HepG2 (cell line): ENCODE results near the gene CCND1. TPM values are rescaled to one million over a fixed set of nuclear protein-coding genes. Genes with fewer than 3 reads are reported as not detected.

Experiments used
- ATF7 ChIP-seq, 2 experiments: fragments of 450-650 bp in 1 of 2; sonication (generic) in 1 of 2; formaldehyde crosslinking in 1 of 2; IDR thresholded peaks; 2 replicates each; pipeline versions ENCODE4 v1.4.0 to v1.6.1; 2016 to 2020; ENCODE audit warnings: antibody characterized with exemption in 1 of 2, mild to moderate bottlenecking in 1 of 2, missing genetic modification reagents in 1 of 2
- FOXJ3 ChIP-seq: sonication (generic); formaldehyde crosslinking; IDR thresholded peaks from 2 replicates; pipeline ENCODE4 v1.4.0; 2020; ENCODE audit warnings: missing genetic modification reagents, mild to moderate bottlenecking, borderline replicate concordance
- HMG20B ChIP-seq: conservative IDR thresholded peaks from 2 replicates; pipeline ENCODE4 v1.6.1; 2016; ENCODE audit warnings: missing genetic modification reagents, missing compliant biosample characterization
- MXD4 ChIP-seq: IDR thresholded peaks from 2 replicates; pipeline ENCODE4 v1.6.1; 2016; ENCODE audit warnings: mild to moderate bottlenecking, missing biosample characterization, missing genetic modification reagents
- NFRKB ChIP-seq: fragments of 450-650 bp; IDR thresholded peaks from 2 replicates; pipeline ENCODE4 v1.6.1; 2017
- RFXAP ChIP-seq: sonication (generic); formaldehyde crosslinking; IDR thresholded peaks from 2 replicates; pipeline ENCODE4 v1.4.0; 2020; ENCODE audit warnings: missing genetic modification reagents, borderline replicate concordance
- SIN3A ChIP-seq: IDR thresholded peaks from 2 replicates; pipeline ENCODE4 v1.6.1; 2011; ENCODE audit warnings: low read depth, mild to moderate bottlenecking, control low read depth, low read length, borderline replicate concordance
- SIX1 ChIP-seq: sonication (generic); formaldehyde crosslinking; IDR thresholded peaks from 2 replicates; pipeline ENCODE4 v1.4.0; 2020; ENCODE audit warnings: missing genetic modification reagents, borderline replicate concordance
- SKI ChIP-seq: fragments of 450-650 bp; IDR thresholded peaks from one replicate; pipeline ENCODE4 v1.6.1; 2018; ENCODE audit warnings: mild to moderate bottlenecking; ENCODE audit not compliant: partially characterized antibody
- ZFP41 ChIP-seq: sonication (generic); formaldehyde crosslinking; IDR thresholded peaks from 2 replicates; pipeline ENCODE4 v1.4.0; 2020; ENCODE audit warnings: mild to moderate bottlenecking, missing genetic modification reagents, borderline replicate concordance
- ZKSCAN8 ChIP-seq: IDR thresholded peaks from 2 replicates; pipeline ENCODE4 v1.6.1; 2016; ENCODE audit warnings: borderline replicate concordance, missing genetic modification reagents, missing compliant biosample characterization
- ZNF143 ChIP-seq: sonication (generic); formaldehyde crosslinking; IDR thresholded peaks from 2 replicates; pipeline ENCODE4 v1.4.0; 2020; ENCODE audit warnings: missing genetic modification reagents
- ZNF329 ChIP-seq: sonication (generic); formaldehyde crosslinking; IDR thresholded peaks from 2 replicates; pipeline ENCODE4 v1.9.0; 2021; ENCODE audit warnings: low read depth, mild to moderate bottlenecking, missing genetic modification reagents
- ZNF350 ChIP-seq: sonication (generic); formaldehyde crosslinking; IDR thresholded peaks from 2 replicates; pipeline ENCODE4 v1.4.0; 2020; ENCODE audit warnings: mild to moderate bottlenecking, low read depth, missing genetic modification reagents, borderline replicate concordance
- ZNF550 ChIP-seq: sonication (generic); formaldehyde crosslinking; IDR thresholded peaks from 2 replicates; pipeline ENCODE4 v1.4.0; 2020; ENCODE audit warnings: mild to moderate bottlenecking, missing genetic modification reagents, borderline replicate concordance
- polyA plus RNA-seq, 8 experiments: library from polyadenylated mRNA; depleted of rRNA in 3 of 8; stranded (reverse) in 7 of 8; unstranded in 1 of 8; fragments of >200 nt; fragmentation: Illumina TruSeq in 4 of 8; extraction: Trizol in 4 of 8; gene quantifications; 2 replicates each; pipeline versions ENCODE4 v1.2.1 to v1.2.3, GENCODE V29; 2011 to 2016; ENCODE audit warnings: low read depth in 4 of 8, missing spikeins in 1 of 8, mixed read lengths in 1 of 8; ENCODE audit not compliant: insufficient read depth in 1 of 8
- total RNA-seq, 5 experiments: library from RNA; depleted of rRNA; stranded (reverse); fragments of >200 nt; fragmentation: Illumina TruSeq; extraction: Trizol; gene quantifications; 2 replicates each; pipeline ENCODE4 v1.2.3, GENCODE V29; 2016; ENCODE audit warnings: low read depth in 1 of 5
- TF ChIP-seq, protein P1 (sequence below): sonication (generic); formaldehyde crosslinking; IDR thresholded peaks from 2 replicates; pipeline ENCODE4 v1.8.1; 2023; ENCODE audit warnings: mild to moderate bottlenecking, missing genetic modification reagents
- TF ChIP-seq, protein P2 (sequence below): sonication (generic); formaldehyde crosslinking; IDR thresholded peaks from 2 replicates; pipeline ENCODE4 v1.4.0; 2020; ENCODE audit warnings: mild to moderate bottlenecking, missing genetic modification reagents, borderline replicate concordance
- TF ChIP-seq, protein P3 (sequence below): sonication (generic); formaldehyde crosslinking; IDR thresholded peaks from 2 replicates; pipeline ENCODE4 v1.5.1; 2020; ENCODE audit warnings: mild to moderate bottlenecking, missing genetic modification reagents
- TF ChIP-seq, protein P4 (sequence below): sonication (generic); formaldehyde crosslinking; IDR thresholded peaks from 2 replicates; pipeline ENCODE4 v1.8.0; 2022; ENCODE audit warnings: missing genetic modification reagents, mild to moderate bottlenecking, inconsistent platforms, borderline replicate concordance

Gene CCND1
- total and polyA plus RNA-seq, 2 of the 13 experiments (the other 11 are each of a cell fraction or from before 2014, with no cell fraction given): 107 to 136 TPM

DNA sequence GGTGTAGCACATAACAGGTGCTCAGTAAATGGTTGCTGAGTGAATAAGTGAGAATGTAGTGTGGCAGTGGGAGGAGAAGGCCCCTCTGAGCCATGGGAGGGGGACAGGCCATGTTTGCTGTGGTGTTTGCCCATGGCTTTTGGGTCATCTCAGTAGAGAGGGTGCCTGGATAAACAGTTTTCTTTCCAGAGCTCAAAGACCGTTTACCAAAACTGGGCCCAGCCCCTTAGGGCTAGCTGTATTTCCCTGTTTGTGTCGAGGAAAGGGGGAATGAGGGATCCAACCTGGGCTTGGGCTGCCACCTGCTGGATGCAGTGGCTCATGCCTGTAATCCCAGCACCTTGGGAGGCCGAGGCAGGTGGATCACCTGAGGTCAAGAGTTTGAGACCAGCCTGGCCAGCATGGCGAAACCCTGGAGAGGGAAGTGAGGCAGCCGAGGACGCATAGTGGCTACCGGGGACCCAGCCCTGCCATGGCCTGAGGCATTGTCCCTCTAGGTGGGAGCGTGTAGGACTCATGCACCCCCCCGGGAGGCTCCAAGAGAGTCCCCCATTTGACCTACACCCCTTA, 42.9 kb downstream of the CCND1 start (continued):
- TF ChIP-seq, protein P1, sequence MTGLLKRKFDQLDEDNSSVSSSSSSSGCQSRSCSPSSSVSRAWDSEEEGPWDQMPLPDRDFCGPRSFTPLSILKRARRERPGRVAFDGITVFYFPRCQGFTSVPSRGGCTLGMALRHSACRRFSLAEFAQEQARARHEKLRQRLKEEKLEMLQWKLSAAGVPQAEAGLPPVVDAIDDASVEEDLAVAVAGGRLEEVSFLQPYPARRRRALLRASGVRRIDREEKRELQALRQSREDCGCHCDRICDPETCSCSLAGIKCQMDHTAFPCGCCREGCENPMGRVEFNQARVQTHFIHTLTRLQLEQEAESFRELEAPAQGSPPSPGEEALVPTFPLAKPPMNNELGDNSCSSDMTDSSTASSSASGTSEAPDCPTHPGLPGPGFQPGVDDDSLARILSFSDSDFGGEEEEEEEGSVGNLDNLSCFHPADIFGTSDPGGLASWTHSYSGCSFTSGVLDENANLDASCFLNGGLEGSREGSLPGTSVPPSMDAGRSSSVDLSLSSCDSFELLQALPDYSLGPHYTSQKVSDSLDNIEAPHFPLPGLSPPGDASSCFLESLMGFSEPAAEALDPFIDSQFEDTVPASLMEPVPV (CRISPR knock-in tag): no peak
- TF ChIP-seq SIX1 (CRISPR knock-in tag) (no peak), MXD4 (CRISPR knock-in tag) (no peak), ZNF350 (no peak; the same call in 1 of the 2 replicates), ZNF329 (no peak), ZKSCAN8 (CRISPR knock-in tag) (no peak), FOXJ3 (CRISPR knock-in tag) (0 out of 2 replicates have a peak, but pooled peaks have one; percentile 34), ZFP41 (no peak), ZNF143 (CRISPR knock-in tag) (no peak), HMG20B (CRISPR knock-in tag) (no peak), ATF7 (IDR thresholded peaks at IDR 0.05) (no peak), ATF7 (CRISPR knock-in tag; IDR thresholded peaks at IDR 0.05) (no peak), ZNF550 (CRISPR knock-in tag) (no peak), RFXAP (CRISPR knock-in tag) (no peak), NFRKB (no peak), SKI (no peak), SIN3A (no peak)
- TF ChIP-seq, protein P2, sequence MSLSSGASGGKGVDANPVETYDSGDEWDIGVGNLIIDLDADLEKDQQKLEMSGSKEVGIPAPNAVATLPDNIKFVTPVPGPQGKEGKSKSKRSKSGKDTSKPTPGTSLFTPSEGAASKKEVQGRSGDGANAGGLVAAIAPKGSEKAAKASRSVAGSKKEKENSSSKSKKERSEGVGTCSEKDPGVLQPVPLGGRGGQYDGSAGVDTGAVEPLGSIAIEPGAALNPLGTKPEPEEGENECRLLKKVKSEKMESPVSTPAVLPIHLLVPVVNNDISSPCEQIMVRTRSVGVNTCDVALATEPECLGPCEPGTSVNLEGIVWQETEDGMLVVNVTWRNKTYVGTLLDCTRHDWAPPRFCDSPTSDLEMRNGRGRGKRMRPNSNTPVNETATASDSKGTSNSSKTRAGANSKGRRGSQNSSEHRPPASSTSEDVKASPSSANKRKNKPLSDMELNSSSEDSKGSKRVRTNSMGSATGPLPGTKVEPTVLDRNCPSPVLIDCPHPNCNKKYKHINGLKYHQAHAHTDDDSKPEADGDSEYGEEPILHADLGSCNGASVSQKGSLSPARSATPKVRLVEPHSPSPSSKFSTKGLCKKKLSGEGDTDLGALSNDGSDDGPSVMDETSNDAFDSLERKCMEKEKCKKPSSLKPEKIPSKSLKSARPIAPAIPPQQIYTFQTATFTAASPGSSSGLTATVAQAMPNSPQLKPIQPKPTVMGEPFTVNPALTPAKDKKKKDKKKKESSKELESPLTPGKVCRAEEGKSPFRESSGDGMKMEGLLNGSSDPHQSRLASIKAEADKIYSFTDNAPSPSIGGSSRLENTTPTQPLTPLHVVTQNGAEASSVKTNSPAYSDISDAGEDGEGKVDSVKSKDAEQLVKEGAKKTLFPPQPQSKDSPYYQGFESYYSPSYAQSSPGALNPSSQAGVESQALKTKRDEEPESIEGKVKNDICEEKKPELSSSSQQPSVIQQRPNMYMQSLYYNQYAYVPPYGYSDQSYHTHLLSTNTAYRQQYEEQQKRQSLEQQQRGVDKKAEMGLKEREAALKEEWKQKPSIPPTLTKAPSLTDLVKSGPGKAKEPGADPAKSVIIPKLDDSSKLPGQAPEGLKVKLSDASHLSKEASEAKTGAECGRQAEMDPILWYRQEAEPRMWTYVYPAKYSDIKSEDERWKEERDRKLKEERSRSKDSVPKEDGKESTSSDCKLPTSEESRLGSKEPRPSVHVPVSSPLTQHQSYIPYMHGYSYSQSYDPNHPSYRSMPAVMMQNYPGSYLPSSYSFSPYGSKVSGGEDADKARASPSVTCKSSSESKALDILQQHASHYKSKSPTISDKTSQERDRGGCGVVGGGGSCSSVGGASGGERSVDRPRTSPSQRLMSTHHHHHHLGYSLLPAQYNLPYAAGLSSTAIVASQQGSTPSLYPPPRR (CRISPR knock-in tag): no peak
- TF ChIP-seq, protein P3, sequence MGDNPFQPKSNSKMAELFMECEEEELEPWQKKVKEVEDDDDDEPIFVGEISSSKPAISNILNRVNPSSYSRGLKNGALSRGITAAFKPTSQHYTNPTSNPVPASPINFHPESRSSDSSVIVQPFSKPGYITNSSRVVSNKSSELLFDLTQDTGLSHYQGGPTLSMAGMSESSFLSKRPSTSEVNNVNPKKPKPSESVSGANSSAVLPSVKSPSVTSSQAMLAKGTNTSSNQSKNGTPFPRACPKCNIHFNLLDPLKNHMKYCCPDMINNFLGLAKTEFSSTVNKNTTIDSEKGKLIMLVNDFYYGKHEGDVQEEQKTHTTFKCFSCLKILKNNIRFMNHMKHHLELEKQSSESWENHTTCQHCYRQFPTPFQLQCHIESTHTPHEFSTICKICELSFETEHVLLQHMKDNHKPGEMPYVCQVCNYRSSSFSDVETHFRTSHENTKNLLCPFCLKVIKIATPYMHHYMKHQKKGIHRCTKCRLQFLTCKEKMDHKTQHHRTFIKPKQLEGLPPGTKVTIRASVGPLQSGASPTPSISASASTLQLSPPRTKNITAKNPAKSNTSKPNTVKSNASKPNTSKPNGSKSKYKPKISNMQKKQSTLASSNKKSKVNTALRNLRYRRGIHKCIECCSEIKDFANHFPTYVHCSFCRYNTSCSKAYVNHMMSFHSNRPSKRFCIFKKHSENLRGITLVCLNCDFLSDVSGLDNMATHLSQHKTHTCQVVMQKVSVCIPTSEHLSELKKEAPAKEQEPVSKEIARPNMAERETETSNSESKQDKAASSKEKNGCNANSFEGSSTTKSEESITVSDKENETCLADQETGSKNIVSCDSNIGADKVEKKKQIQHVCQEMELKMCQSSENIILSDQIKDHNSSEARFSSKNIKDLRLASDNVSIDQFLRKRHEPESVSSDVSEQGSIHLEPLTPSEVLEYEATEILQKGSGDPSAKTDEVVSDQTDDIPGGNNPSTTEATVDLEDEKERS (CRISPR knock-in tag): no peak
- TF ChIP-seq, protein P4, sequence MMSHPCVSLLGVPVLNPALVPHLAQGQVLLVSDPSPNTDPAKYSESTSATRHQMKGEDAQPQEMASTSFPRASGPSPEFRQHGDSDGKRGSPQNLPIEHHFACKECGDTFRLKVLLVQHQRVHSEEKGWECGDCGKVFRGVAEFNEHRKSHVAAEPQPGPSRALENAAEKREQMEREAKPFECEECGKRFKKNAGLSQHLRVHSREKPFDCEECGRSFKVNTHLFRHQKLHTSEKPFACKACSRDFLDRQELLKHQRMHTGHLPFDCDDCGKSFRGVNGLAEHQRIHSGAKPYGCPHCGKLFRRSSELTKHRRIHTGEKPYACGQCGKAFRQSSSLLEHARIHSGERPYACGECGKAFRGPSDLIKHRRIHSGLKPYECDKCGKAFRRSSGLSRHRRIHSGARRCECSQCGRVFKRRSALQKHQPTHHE (CRISPR knock-in tag): no peak
